Loucy (cell line): ENCODE measurements around the gene NMB.

Experiments used
- H2AFZ ChIP-seq: fragments of 200-600 bp; sonication (generic); 2 replicates; pipeline ENCODE4 v1.6.0; 2016; ENCODE audit warnings: antibody characterized with exemption, mild to moderate bottlenecking, low read length, moderate library complexity
- H3F3A ChIP-seq: fragments of 200-600 bp; 2 replicates; pipeline ENCODE4 v1.6.0; 2016; ENCODE audit warnings: antibody characterized with exemption, low read depth, mild to moderate bottlenecking
- H3K27me3 ChIP-seq: fragments of 200-600 bp; sonication (generic); 2 replicates; pipeline ENCODE4 v1.6.1; 2014; ENCODE audit warnings: low read length, mild to moderate bottlenecking; ENCODE audit not compliant: insufficient read depth, poor library complexity, severe bottlenecking
- H3K36me3 ChIP-seq: fragments of 200-600 bp; sonication (generic); 2 replicates; pipeline ENCODE4 v1.6.1; 2016; ENCODE audit warnings: low read length; ENCODE audit not compliant: insufficient read depth
- H3K4me1 ChIP-seq: fragments of 200-600 bp; sonication (generic); 2 replicates; pipeline ENCODE4 v1.5.1; 2014; ENCODE audit warnings: low read length, mild to moderate bottlenecking; ENCODE audit not compliant: insufficient read depth, poor library complexity, severe bottlenecking
- H3K4me2 ChIP-seq: fragments of 200-600 bp; sonication (generic); 2 replicates; pipeline ENCODE4 v1.6.0; 2014; ENCODE audit warnings: antibody characterized with exemption, low read length, low read depth, mild to moderate bottlenecking; ENCODE audit not compliant: poor library complexity, severe bottlenecking
- H3K4me3 ChIP-seq: fragments of 200-600 bp; sonication (generic); 2 replicates; pipeline ENCODE4 v1.5.1; 2014; ENCODE audit warnings: low read length, mild to moderate bottlenecking, mixed read lengths; ENCODE audit not compliant: poor library complexity, severe bottlenecking
- H3K79me2 ChIP-seq: fragments of 200-600 bp; sonication (generic); 2 replicates; pipeline ENCODE4 v1.6.1; 2014; ENCODE audit warnings: low read length; ENCODE audit not compliant: insufficient read depth
- H3K9ac ChIP-seq: fragments of 200-600 bp; sonication (generic); 2 replicates; pipeline ENCODE4 v1.6.0; 2014; ENCODE audit warnings: mild to moderate bottlenecking, low read depth, low read length, moderate library complexity; ENCODE audit not compliant: poor library complexity, severe bottlenecking
- H3K9me2 ChIP-seq: fragments of 200-600 bp; sonication (generic); replicated peaks from 2 replicates; pipeline ENCODE4 v1.6.1; 2016; ENCODE audit warnings: low read depth, low read length, mixed read lengths
- H3K9me3 ChIP-seq: fragments of 200-600 bp; sonication (generic); 2 replicates; pipeline ENCODE4 v1.6.1; 2014; ENCODE audit warnings: mild to moderate bottlenecking, antibody characterized with exemption, low read length, low read depth; ENCODE audit not compliant: insufficient read depth
- H4K20me1 ChIP-seq: fragments of 200-600 bp; sonication (generic); 2 replicates; pipeline ENCODE4 v1.6.0; 2014; ENCODE audit warnings: antibody characterized with exemption, low read length, mild to moderate bottlenecking; ENCODE audit not compliant: insufficient read depth, poor library complexity, severe bottlenecking
- EZH2phosphoT487 ChIP-seq: fragments of 200-600 bp; IDR thresholded peaks from 2 replicates; pipeline ENCODE4 v1.6.1; 2018; ENCODE audit warnings: antibody characterized with exemption, mild to moderate bottlenecking, moderate library complexity, borderline replicate concordance
- TF ChIP-seq, protein P1 (sequence below): fragments of 200-600 bp; sonication (generic); conservative IDR thresholded peaks from 2 replicates; pipeline ENCODE4 v1.5.1; 2014; ENCODE audit warnings: mild to moderate bottlenecking, antibody characterized with exemption, low read length

The NMB gene

DNA sequence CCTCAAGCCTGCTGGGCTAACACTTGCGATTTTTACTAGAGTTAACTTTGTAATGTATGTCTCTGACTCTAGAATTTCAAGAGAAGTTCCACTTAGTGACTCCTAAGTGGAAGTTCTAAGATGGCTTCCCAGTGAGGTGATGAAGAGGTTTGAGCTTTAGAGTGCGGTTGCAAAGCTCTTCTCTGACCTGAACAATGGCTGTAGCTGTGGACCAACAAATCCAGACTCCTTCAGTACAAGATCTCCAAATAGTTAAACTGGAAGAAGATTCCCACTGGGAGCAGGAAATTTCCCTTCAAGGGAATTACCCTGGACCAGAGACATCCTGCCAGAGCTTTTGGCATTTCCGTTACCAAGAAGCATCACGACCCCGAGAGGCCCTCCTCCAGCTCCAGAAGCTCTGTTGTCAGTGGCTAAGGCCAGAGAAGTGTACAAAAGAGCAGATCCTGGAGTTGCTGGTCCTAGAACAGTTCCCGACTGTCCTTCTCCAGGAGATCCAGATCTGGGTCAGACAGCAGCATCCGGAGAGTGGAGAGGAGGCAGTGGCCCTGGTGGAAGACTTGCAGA lies 26.2 kb downstream of the NMB start:
- Histone ChIP-seq H4K20me1 (peaks cover 23% of the 10 kb centered on the region), H3F3A (0 out of 2 replicates have a peak, but pooled peaks cover 3% of the 10 kb centered on the region), H3K4me3 (peak overlapping the region; percentile 94), H3K27me3 (no peaks in the 10 kb centered on the region), H3K4me1 (peaks cover 26% of the 10 kb centered on the region), H3K36me3 (no peaks in the 10 kb centered on the region), H3K4me2 (peak overlapping the region; percentile 98), H3K9me3 (no peaks in the 10 kb centered on the region), H3K9ac (peak overlapping the region; percentile 80), H2AFZ (peak overlapping the region; percentile 86), H3K9me2 (no peaks in the 10 kb centered on the region), H3K79me2 (peaks cover 47% of the 10 kb centered on the region; the same call in 1 of the 2 replicates)
- TF ChIP-seq, protein P1, sequence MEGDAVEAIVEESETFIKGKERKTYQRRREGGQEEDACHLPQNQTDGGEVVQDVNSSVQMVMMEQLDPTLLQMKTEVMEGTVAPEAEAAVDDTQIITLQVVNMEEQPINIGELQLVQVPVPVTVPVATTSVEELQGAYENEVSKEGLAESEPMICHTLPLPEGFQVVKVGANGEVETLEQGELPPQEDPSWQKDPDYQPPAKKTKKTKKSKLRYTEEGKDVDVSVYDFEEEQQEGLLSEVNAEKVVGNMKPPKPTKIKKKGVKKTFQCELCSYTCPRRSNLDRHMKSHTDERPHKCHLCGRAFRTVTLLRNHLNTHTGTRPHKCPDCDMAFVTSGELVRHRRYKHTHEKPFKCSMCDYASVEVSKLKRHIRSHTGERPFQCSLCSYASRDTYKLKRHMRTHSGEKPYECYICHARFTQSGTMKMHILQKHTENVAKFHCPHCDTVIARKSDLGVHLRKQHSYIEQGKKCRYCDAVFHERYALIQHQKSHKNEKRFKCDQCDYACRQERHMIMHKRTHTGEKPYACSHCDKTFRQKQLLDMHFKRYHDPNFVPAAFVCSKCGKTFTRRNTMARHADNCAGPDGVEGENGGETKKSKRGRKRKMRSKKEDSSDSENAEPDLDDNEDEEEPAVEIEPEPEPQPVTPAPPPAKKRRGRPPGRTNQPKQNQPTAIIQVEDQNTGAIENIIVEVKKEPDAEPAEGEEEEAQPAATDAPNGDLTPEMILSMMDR: no peak
- no peak for TF ChIP-seq EZH2phosphoT487

DNA sequence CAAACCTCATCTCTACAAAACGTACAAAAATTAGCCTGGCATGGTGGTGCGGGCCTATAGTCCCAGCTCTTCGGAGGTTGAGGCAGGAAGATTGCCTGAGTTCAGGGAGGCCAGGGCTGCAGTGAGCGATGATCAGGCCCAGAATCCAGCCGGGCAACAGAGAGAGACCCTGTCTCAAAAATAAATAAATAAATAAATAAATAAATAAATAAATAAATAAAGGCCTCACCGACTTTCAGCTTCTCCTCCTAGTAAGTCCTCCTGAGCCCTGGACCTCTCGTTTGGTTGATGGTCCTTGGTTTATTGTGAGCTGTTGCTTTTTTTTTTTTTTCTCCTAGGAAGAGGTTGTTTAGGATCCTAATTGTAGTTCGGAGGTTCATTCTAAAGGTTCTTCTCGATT lies 29.0 kb downstream of the NMB start:
- Histone ChIP-seq H3K36me3 (no peaks in the 10 kb centered on the region; the same call in 1 of the 2 replicates), H3K4me2 (no peak overlapping the region), H4K20me1 (peaks cover 10% of the 10 kb centered on the region), H3K9me3 (no peaks in the 10 kb centered on the region), H3K79me2 (peaks cover 23% of the 10 kb centered on the region; the same call in 1 of the 2 replicates), H3F3A (no peaks in the 10 kb centered on the region), H3K27me3 (no peaks in the 10 kb centered on the region), H3K9ac (no peak overlapping the region), H3K4me1 (peaks cover 20% of the 10 kb centered on the region), H2AFZ (no peak overlapping the region), H3K4me3 (no peak overlapping the region), H3K9me2 (no peaks in the 10 kb centered on the region)
- TF ChIP-seq, protein P1: no peak
- no peak for TF ChIP-seq EZH2phosphoT487

DNA sequence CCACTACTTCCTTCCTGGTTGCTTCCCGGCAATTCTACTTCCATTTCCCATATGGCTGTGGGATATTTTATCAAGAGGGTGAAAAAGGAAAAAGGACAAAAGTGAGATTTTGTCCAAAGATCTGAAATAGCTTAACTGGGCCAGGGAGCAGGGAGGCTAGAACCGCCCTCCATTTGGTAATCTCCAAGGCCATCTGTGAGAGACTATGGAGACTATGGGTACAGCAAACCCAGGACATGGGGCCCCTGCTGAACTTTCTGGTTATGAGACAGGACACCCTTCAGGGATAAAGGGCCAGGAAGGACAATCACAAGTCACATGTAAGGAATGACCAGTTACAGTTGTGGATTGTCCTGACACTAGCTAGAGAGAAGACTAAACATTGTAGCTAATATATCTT lies 32.9 kb downstream of the NMB start:
- TF ChIP-seq, protein P1: no peak
- no peak for TF ChIP-seq EZH2phosphoT487
- H3K4me1 ChIP-seq: no peaks in the 10 kb centered on the region
- no peak overlapping the region for H3K9ac ChIP-seq
- no peaks in the 10 kb centered on the region for H4K20me1 ChIP-seq
- no peaks in the 10 kb centered on the region for H3K27me3 ChIP-seq
- peaks cover 32% of the 10 kb centered on the region for H3K36me3 ChIP-seq
- no peak overlapping the region for H3K4me3 ChIP-seq
- peaks cover 3% of the 10 kb centered on the region; the same call in 1 of the 2 replicates for H3K79me2 ChIP-seq
- no peak overlapping the region for H2AFZ ChIP-seq
- peaks cover 22% of the 10 kb centered on the region; the same call in 1 of the 2 replicates for H3K9me3 ChIP-seq
- no peaks in the 10 kb centered on the region for H3K9me2 ChIP-seq
- no peak overlapping the region for H3K4me2 ChIP-seq
- no peaks in the 10 kb centered on the region for H3F3A ChIP-seq
